Measurements from ENCODE around the gene SLC6A17. TPM values are rescaled to one million over a fixed set of nuclear protein-coding genes. Genes with fewer than 3 reads are reported as not detected.

SLC6A17 gene
- total RNA-seq, 1 donor from 2014 or later: not detected

- intact Hi-C loops (cut with micrococcal nuclease): loop anchor here (2.0 kb wide), 1 partner anchor 27 kb away; the partner anchor contains the start of gene KCNC4
These were observed 87.3 kb downstream of the SLC6A17 start for GRCh38 chr1:110237386-110238152.

GRCh38 chr1:110239441-110240430 lies 89.4 kb downstream of the SLC6A17 start:
- intact Hi-C loops (cut with micrococcal nuclease): no loop called here

GRCh38 chr1:110240476-110241210 lies 90.3 kb downstream of the SLC6A17 start:
- intact Hi-C loops (cut with micrococcal nuclease): no loop called here

GRCh38 chr1:110241516-110241915 lies 91.2 kb downstream of the SLC6A17 start:
- intact Hi-C loops (cut with micrococcal nuclease): no loop called here

- intact Hi-C loops (cut with micrococcal nuclease): no loop called here
These were observed 91.8 kb downstream of the SLC6A17 start for GRCh38 chr1:110242062-110242461.

GRCh38 chr1:110242731-110243130 lies 92.4 kb downstream of the SLC6A17 start:
- intact Hi-C loops (cut with micrococcal nuclease): no loop called here

- intact Hi-C loops (cut with micrococcal nuclease): no loop called here
These were observed 92.9 kb downstream of the SLC6A17 start for GRCh38 chr1:110243146-110243545.

GRCh38 chr1:110243574-110243973 lies 93.3 kb downstream of the SLC6A17 start:
- intact Hi-C loops (cut with micrococcal nuclease): no loop called here

GRCh38 chr1:110245876-110246620 lies 95.8 kb downstream of the SLC6A17 start:
- intact Hi-C loops (cut with micrococcal nuclease): no loop called here

- intact Hi-C loops (cut with micrococcal nuclease): no loop called here
These were observed 98.5 kb downstream of the SLC6A17 start for GRCh38 chr1:110248746-110249145.

GRCh38 chr1:110249256-110249655 lies 99.0 kb downstream of the SLC6A17 start:
- intact Hi-C loops (cut with micrococcal nuclease): no loop called here

GRCh38 chr1:110250008-110250407 lies 99.7 kb downstream of the SLC6A17 start:
- intact Hi-C loops (cut with micrococcal nuclease): no loop called here

GRCh38 chr1:110250749-110251148 lies 100.5 kb downstream of the SLC6A17 start:
- intact Hi-C loops (cut with micrococcal nuclease): no loop called here

Other genes starting within 250 kb of the SLC6A17 start
- gene CSF1, start 239.6 kb upstream of the SLC6A17 start, total RNA-seq: 215 and 216 TPM in 2 replicates
- 52.6 TPM in 2 replicates for gene AHCYL1, start 165.7 kb upstream of the SLC6A17 start, total RNA-seq
- gene STRIP1, start 115.9 kb upstream of the SLC6A17 start, total RNA-seq: 44.1 and 45.0 TPM in 2 replicates
- not detected in 2 replicates for gene ALX3, start 79.8 kb upstream of the SLC6A17 start, total RNA-seq
- not detected in 2 replicates for gene UBL4B, start 38.1 kb upstream of the SLC6A17 start, total RNA-seq
- 3.8 and 3.9 TPM in 2 replicates for gene KCNC4, start 59.8 kb downstream of the SLC6A17 start, total RNA-seq
- 55.2 and 57.4 TPM in 2 replicates for gene RBM15, start 188.9 kb downstream of the SLC6A17 start, total RNA-seq
- gene SLC16A4, start 240.5 kb downstream of the SLC6A17 start, total RNA-seq: 0.15 and 0.56 TPM in 2 replicates

Data from T-helper 1 cell treated with Interleukin-12 subunit alpha and Interleukin-12 subunit beta and Interleukin-4 antibody, amounts not matched to agents 30 ng/mL and 1 ng/mL, for 36 hours (primary cell).